ENCODE results near the gene PRR3.

GRCh38 chr6:30612213-30612612, 55.1 kb downstream of the PRR3 start:
- no peak for TF ChIP-seq REST (IDR thresholded peaks at IDR 0.05; ENCODE audit: insufficient replicate concordance, low read depth)
- TF ChIP-seq POLR2AphosphoS5 (IDR thresholded peaks at IDR 0.05; ENCODE audit: low read depth): no peak
- TF ChIP-seq CTCF (IDR thresholded peaks at IDR 0.05; ENCODE audit: insufficient read depth, low read length): no peak

Measured in HL-60 (cell line).